ENCODE data around the gene CNMD.

Gene CNMD

DNA sequence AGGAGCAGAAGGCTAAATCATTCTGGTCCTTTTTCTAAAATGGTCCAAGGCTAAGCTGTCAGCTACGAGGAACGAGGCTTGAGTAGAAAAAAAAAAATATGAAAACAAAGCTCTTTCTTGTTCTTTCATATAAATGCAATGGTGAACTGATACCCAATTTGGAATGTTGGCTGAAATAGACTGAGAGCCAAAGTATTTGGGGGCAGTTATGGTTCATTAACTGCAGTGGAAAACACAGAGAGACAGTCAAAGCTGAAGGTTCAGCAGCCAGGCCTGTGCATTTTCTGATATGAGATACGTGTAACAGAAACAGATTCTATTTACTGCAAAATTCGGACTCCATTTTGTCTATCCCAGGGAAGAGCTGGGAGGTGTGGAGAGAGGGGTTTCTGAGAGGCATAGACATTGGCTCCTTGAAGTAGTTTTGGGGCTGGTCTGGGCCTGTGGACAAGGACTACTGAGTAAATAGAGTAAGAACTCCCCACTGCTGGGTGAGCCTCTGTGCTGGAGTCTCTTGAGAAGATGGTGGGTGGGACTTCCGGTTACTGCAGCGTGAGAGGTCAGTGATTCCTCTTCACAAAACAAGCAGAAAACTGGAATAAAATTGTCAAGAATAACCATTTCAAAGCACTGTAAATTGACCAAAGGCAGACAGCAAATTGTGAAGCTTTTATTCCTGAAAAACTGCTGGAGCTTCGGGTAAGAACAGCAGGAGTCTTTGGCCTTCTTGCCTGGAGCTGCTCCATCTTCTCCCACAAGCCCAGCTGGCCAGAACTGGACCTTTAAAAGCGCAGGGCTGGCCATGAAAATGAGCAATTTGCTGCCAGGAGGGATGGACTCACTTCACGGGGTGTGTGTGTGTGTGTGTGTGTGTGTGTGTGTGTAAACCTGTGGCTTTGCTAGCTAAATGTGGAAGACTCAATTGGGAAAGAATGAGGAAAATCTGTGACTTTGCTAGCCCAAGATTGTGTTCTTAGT, 43.1 kb upstream of the CNMD start:
- H3K27ac ChIP-seq: no peak overlapping the region

DNA sequence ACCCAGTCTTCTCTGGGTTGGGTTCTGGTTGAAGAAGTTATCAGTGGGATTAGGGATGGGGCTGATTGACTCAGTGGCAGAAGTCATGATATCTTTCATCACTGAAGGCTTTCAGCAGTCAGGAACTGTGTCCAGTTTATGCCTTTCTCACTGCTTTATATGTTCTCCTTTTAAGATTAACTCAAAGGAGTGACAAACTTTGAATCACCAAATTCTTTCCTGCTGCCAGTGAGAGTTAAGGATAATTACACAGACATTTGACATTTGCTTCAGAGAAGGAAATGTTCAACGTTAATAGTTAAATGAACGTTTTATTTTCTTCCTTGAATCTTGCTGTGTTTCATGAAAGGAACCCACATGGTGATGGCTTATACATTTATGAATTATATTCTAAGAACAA, 41.0 kb upstream of the CNMD start:
- no peak overlapping the region for H3K27ac ChIP-seq
- no peak for TF ChIP-seq ZFX (IDR thresholded peaks at IDR 0.05)
- TF ChIP-seq, protein P1, sequence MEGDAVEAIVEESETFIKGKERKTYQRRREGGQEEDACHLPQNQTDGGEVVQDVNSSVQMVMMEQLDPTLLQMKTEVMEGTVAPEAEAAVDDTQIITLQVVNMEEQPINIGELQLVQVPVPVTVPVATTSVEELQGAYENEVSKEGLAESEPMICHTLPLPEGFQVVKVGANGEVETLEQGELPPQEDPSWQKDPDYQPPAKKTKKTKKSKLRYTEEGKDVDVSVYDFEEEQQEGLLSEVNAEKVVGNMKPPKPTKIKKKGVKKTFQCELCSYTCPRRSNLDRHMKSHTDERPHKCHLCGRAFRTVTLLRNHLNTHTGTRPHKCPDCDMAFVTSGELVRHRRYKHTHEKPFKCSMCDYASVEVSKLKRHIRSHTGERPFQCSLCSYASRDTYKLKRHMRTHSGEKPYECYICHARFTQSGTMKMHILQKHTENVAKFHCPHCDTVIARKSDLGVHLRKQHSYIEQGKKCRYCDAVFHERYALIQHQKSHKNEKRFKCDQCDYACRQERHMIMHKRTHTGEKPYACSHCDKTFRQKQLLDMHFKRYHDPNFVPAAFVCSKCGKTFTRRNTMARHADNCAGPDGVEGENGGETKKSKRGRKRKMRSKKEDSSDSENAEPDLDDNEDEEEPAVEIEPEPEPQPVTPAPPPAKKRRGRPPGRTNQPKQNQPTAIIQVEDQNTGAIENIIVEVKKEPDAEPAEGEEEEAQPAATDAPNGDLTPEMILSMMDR (conservative IDR thresholded peaks at IDR 0.05): no peak

More for the DNA sequence above, 43.1 kb upstream of the CNMD start:
- TF ChIP-seq ZFX (IDR thresholded peaks at IDR 0.05): no peak
- TF ChIP-seq, protein P1 (conservative IDR thresholded peaks at IDR 0.05): no peak

DNA sequence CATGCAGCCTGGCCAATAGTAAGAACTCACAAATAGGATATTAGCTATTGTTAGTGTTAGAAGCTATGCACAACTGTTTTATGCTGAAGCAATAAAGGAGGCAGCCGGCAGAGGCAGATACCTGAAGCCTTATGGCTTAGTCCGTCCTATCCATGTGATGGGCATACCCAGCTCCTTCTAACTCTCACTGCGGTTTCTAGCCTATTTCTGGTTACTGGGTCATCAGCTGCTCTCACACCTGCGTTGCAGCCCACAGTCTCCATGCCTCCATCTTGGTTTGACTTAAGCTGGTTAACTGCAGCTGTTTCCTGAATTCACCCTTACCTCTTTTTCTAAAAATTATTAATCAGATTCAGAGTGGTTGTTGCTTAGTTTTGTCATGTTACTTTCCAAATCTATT, 40.5 kb upstream of the CNMD start:
- no peak overlapping the region for H3K27ac ChIP-seq
- TF ChIP-seq, protein P1 (conservative IDR thresholded peaks at IDR 0.05): no peak
- TF ChIP-seq ZFX (IDR thresholded peaks at IDR 0.05): no peak

DNA sequence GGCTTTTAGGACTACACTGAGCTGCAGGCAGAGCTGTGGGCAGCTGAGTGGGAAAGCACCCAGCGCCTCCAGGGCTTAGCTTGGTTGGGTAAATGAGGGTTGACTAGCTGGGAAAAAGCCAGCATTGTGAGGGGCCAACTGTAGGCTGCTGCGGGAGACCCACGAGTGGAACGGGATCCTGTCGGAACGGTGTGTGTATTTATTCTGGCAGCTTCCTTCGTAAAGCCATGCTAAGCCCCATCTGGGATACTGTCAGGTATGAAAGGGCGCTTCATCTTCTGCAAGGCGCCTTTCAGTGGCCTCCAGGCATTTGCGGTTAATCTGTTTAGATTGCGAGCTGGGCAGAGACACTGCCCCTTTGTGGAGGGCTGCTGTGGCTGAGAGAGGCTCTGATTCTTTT, 39.5 kb upstream of the CNMD start:
- TF ChIP-seq, protein P1 (conservative IDR thresholded peaks at IDR 0.05): no peak
- no peak for TF ChIP-seq ZFX (IDR thresholded peaks at IDR 0.05)
- no peak overlapping the region for H3K27ac ChIP-seq

DNA sequence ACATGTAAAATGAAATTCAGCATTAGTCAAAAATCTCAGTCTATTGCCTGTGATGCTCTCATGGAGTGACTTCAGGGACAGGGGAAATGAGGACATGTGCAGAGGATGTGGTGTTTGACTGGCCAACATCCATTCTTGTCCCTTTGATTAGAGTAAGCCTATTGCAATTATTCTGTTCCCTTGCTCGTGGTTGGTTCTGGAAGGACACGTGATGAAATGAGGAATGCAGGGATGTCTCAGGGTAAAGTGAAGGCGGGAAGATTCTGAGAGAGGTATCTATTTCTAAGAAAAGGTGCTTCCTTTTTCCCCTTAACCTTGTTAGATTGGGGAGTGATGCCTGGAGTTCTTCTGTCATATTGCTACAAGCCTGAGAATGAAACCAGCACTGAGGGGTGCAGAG, 37.1 kb upstream of the CNMD start:
- TF ChIP-seq ZFX (IDR thresholded peaks at IDR 0.05): no peak
- TF ChIP-seq, protein P1 (conservative IDR thresholded peaks at IDR 0.05): no peak
- no peak overlapping the region for H3K27ac ChIP-seq

DNA sequence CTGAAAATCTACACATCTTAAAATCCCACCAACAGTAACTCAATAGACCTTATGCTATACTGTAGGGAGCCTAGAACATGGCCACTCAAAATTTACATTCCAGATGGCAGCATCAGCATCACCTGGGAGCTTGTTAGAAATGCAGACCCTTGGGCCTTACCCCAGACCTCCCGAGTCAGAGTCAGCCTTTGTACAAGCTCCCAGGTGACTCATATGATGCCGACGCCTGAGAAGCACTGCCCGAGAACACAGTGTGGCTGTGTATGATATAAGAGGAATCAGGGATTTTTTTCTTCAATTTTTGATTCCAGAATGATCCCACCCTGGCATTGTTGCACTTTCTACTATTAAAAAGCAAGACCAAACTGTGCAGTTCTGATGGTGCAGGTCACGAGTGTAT, 35.9 kb upstream of the CNMD start:
- H3K27ac ChIP-seq: no peak overlapping the region
- TF ChIP-seq ZFX (IDR thresholded peaks at IDR 0.05): no peak
- TF ChIP-seq, protein P1 (conservative IDR thresholded peaks at IDR 0.05): no peak

DNA sequence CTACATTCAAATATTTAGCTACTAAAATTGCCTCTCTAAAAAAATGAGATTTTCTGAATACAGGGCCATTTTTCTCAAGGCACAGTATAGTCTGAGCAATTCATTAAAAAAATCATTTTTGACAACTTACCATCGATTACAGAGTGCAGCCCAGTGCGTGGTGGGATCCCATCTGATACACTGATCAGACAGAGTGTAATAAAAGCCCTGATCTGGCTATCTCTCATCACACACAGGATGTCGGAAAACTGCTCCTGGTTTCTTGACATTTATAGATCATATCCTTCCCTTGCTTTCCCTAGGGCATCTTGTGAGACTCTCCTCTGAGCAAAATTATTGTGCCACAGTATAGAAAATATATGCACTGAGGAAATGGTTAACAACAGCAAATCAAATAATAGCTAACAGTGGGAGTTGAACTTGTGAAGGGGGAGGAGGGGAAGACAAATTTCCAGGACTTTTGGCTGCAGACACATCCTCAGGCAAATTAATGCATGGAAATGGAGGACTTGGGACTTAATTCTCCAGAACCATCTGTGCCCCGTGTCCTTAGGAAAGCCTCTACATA, 28.4 kb upstream of the CNMD start:
- TF ChIP-seq, protein P1 (conservative IDR thresholded peaks at IDR 0.05): no peak
- TF ChIP-seq ZFX (IDR thresholded peaks at IDR 0.05): no peak
- H3K27ac ChIP-seq: no peak overlapping the region
